Keratinocyte (primary cell): ENCODE measurements around the gene PFDN5. TPM values are rescaled to one million over a fixed set of nuclear protein-coding genes. Genes with fewer than 3 reads are reported as not detected.

Experiments used
- DNase-seq: peaks from one replicate; pipeline ENCODE4 v3.0.0-alpha.2; 2011; ENCODE audit warnings: low read depth, missing footprints, low spot score
- FAIRE-seq: peaks from 2 replicates; lab custom pipeline; 2011; peaks lifted over from hg19 to GRCh38; lab: Jason Lieb, UNC
- H2AFZ ChIP-seq: 2 replicates; pipeline ENCODE4 v1.6.0; 2012; ENCODE audit warnings: low read length, control low read depth, inconsistent platforms; ENCODE audit not compliant: control insufficient read depth
- H3K27ac ChIP-seq: 2 replicates; pipeline ENCODE4 v1.5.1; 2011; ENCODE audit warnings: low read length; ENCODE audit not compliant: control insufficient read depth, insufficient read depth
- H3K27me3 ChIP-seq: 3 replicates; pipeline ENCODE4 v1.6.0; 2011; ENCODE audit warnings: low read length; ENCODE audit not compliant: control insufficient read depth, insufficient read depth; ENCODE audit errors: extremely low read depth
- H3K36me3 ChIP-seq, 2 experiments: 2 replicates in 1 of 2; 3 replicates in 1 of 2; pipeline ENCODE4 v1.5.1; 2011; ENCODE audit warnings: low read length in 2 of 2, mild to moderate bottlenecking in 1 of 2; ENCODE audit not compliant: control insufficient read depth in 2 of 2, insufficient read depth in 2 of 2; ENCODE audit errors: extremely low read depth in 1 of 2
- H3K4me1 ChIP-seq: 3 replicates; pipeline ENCODE4 v1.5.1; 2011; ENCODE audit warnings: low read length; ENCODE audit not compliant: control insufficient read depth, insufficient read depth; ENCODE audit errors: extremely low read depth
- H3K4me2 ChIP-seq: 3 replicates; pipeline ENCODE4 v1.6.0; 2011; ENCODE audit warnings: low read depth, low read length; ENCODE audit not compliant: control insufficient read depth, insufficient read depth; ENCODE audit errors: extremely low read depth
- H3K4me3 ChIP-seq, 3 experiments: fragments of 200-600 bp in 1 of 3; sonication (generic) in 1 of 3; 2 replicates in 2 of 3; 3 replicates in 1 of 3; pipeline ENCODE4 v1.5.1; 2011 to 2016; ENCODE audit warnings: low read length in 3 of 3, mild to moderate bottlenecking in 3 of 3, control low read depth in 2 of 3, inconsistent platforms in 1 of 3, low read depth in 1 of 3, mixed read lengths in 1 of 3, mixed run types in 1 of 3, moderate library complexity in 1 of 3; ENCODE audit not compliant: control insufficient read depth in 2 of 3, insufficient read depth in 2 of 3; ENCODE audit errors: extremely low read depth in 1 of 3
- H3K79me2 ChIP-seq: 2 replicates; pipeline ENCODE4 v1.6.0; 2012; ENCODE audit warnings: low read length; ENCODE audit not compliant: control insufficient read depth, insufficient read depth
- H3K9ac ChIP-seq: 3 replicates; pipeline ENCODE4 v1.6.0; 2011; ENCODE audit warnings: low read length; ENCODE audit not compliant: control insufficient read depth, insufficient read depth; ENCODE audit errors: extremely low read depth
- H3K9me1 ChIP-seq: 3 replicates; pipeline ENCODE4 v1.6.0; 2011; ENCODE audit warnings: low read length; ENCODE audit not compliant: control insufficient read depth, insufficient read depth; ENCODE audit errors: extremely low read depth
- H3K9me3 ChIP-seq: 2 replicates; pipeline ENCODE4 v1.5.1; 2012; ENCODE audit warnings: low read depth, low read length; ENCODE audit not compliant: control insufficient read depth
- H4K20me1 ChIP-seq: 3 replicates; pipeline ENCODE4 v1.6.0; 2011; ENCODE audit warnings: low read length; ENCODE audit not compliant: control insufficient read depth, insufficient read depth; ENCODE audit errors: extremely low read depth
- EZH2 ChIP-seq: IDR thresholded peaks from one replicate; pipeline ENCODE4 v1.6.1; 2012; ENCODE audit warnings: inconsistent platforms, mild to moderate bottlenecking, low read length, moderate library complexity
- dilution Hi-C: fragments of 300-500 bp; cut with MboI; formaldehyde crosslinking; loops from one replicate; pipeline ENCODE4 v1.7.0; 2020; ENCODE audit warnings: low sequenced_read_pairs; ENCODE audit not compliant: extremely low pct_ligation_motif_present
- polyA plus RNA-seq, 5 experiments: library from polyadenylated mRNA; depleted of rRNA in 3 of 5; stranded (reverse) in 3 of 5; stranded (forward) in 1 of 5; unstranded in 1 of 5; fragments of >200 nt; gene quantifications; 1 replicate in 1 of 5; 2 replicates in 3 of 5; 3 replicates in 1 of 5; pipeline versions ENCODE4 v1.2.1 to v1.2.3, GENCODE V29; 2011 to 2012; ENCODE audit warnings: missing spikeins in 2 of 5, low read depth in 1 of 5, low replicate concordance in 1 of 5
- TF ChIP-seq, protein P1 (sequence below), 3 experiments: IDR thresholded peaks in 1 of 3; conservative IDR thresholded peaks in 1 of 3; optimal IDR thresholded peaks in 1 of 3; 2 replicates in 2 of 3; 3 replicates in 1 of 3; pipeline versions ENCODE3 to v1.5.1; 2011; ENCODE audit warnings: low read length in 3 of 3, mild to moderate bottlenecking in 3 of 3, moderate library complexity in 2 of 3, control low read depth in 1 of 3, inconsistent platforms in 1 of 3; ENCODE audit not compliant: insufficient read depth in 2 of 3; ENCODE audit errors: extremely low read depth in 1 of 3

PFDN5 gene
- polyA plus RNA-seq, 1 donor (not counting 4 experiments of a cell fraction or from before 2014, with no cell fraction given) = 659 TPM

DNA sequence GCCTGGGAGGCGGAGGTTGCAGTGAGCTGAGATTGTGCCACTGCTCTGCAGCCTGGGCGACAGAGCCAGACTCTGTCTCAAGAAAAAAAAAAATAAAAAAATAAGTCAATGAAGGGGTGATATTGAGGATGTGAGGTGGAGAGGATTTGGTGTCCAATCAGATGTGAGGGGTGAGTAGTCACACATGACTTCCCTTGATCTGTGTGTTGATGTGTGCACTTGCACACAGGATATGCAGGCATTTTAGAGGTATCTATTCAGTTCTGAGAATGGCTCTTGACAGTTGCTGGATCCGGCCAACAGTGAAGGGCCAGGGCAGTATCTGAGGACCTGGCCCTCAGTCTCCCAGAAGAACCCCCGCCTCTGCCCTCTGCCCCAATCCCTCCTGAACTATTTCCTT, 48.6 kb downstream of the PFDN5 start:
- Histone ChIP-seq H3K4me3 (no peak overlapping the region), H3K79me2 (no peaks in the 10 kb centered on the region), H3K4me1 (peaks cover 4% of the 10 kb centered on the region), H3K9ac (no peak overlapping the region), H3K27me3 (peaks cover 5% of the 10 kb centered on the region), H3K9me1 (no peaks in the 10 kb centered on the region), H3K27ac (no peak overlapping the region), H3K9me3 (no peaks in the 10 kb centered on the region), H3K4me2 (no peak overlapping the region), H2AFZ (no peak overlapping the region), H4K20me1 (no peaks in the 10 kb centered on the region), H3K36me3 (no peaks in the 10 kb centered on the region)
- DNase-seq = no peak
- dilution Hi-C loops = no loop called here
- FAIRE-seq = no peak
- TF ChIP-seq, protein P1, sequence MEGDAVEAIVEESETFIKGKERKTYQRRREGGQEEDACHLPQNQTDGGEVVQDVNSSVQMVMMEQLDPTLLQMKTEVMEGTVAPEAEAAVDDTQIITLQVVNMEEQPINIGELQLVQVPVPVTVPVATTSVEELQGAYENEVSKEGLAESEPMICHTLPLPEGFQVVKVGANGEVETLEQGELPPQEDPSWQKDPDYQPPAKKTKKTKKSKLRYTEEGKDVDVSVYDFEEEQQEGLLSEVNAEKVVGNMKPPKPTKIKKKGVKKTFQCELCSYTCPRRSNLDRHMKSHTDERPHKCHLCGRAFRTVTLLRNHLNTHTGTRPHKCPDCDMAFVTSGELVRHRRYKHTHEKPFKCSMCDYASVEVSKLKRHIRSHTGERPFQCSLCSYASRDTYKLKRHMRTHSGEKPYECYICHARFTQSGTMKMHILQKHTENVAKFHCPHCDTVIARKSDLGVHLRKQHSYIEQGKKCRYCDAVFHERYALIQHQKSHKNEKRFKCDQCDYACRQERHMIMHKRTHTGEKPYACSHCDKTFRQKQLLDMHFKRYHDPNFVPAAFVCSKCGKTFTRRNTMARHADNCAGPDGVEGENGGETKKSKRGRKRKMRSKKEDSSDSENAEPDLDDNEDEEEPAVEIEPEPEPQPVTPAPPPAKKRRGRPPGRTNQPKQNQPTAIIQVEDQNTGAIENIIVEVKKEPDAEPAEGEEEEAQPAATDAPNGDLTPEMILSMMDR (optimal IDR thresholded peaks at IDR 0.05 in 1 of 3, IDR thresholded peaks at IDR 0.05 in 1 of 3, conservative IDR thresholded peaks at IDR 0.05 in 1 of 3; ENCODE audit: extremely low read depth in 1 of 3, insufficient read depth in 2 of 3, low read length in 3 of 3) = no peak
- no peak for TF ChIP-seq EZH2

- Histone ChIP-seq H2AFZ (peak overlapping the region; percentile 62), H3K4me2 (peak overlapping the region; percentile 14), H3K27me3 (peaks cover 5% of the 10 kb centered on the region), H3K79me2 (no peaks in the 10 kb centered on the region), H3K36me3 (no peaks in the 10 kb centered on the region), H3K27ac (no peak overlapping the region), H3K9me1 (no peaks in the 10 kb centered on the region), H3K9me3 (no peaks in the 10 kb centered on the region), H3K9ac (no peak overlapping the region), H3K4me3 (no peak overlapping the region), H3K4me1 (peaks cover 4% of the 10 kb centered on the region), H4K20me1 (no peaks in the 10 kb centered on the region)
- no peak for DNase-seq
- no peak for FAIRE-seq
- TF ChIP-seq, protein P1 (optimal IDR thresholded peaks at IDR 0.05 in 1 of 3, IDR thresholded peaks at IDR 0.05 in 1 of 3, conservative IDR thresholded peaks at IDR 0.05 in 1 of 3; ENCODE audit: extremely low read depth in 1 of 3, insufficient read depth in 2 of 3, low read length in 3 of 3) = no peak
- dilution Hi-C loops = no loop called here
These were observed 49.1 kb downstream of the PFDN5 start for GRCh38 chr12:53344487-53344823.
